Measurements from ENCODE around the gene C19orf33. TPM values are rescaled to one million over a fixed set of nuclear protein-coding genes. Genes with fewer than 3 reads are reported as not detected.

C19orf33 gene
- total RNA-seq, 1 donor from 2014 or later, result 1.6 TPM

DNA sequence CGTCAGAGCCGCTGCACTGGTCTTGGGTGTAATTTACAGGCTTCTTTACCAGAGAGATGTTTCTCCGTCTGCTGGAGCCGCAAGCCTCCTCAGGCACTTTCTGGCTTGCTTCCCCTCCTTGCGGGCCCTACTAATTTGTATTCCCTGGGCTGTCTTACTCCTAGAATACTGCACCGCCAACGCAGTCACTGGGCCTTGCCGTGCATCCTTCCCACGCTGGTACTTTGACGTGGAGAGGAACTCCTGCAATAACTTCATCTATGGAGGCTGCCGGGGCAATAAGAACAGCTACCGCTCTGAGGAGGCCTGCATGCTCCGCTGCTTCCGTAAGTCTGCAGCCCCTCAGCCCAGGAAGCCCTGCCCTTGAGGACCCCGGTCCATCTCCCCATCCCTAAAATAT is 14.1 kb upstream of the C19orf33 start:
- no peak for DNase-seq
- Histone ChIP-seq H3K36me3 (no peaks in the 10 kb centered on the region), H3K27ac (replicated peaks) (no peak overlapping the region), H3K4me3 (no peak overlapping the region), H3K9me3 (replicated peaks) (no peaks in the 10 kb centered on the region), H3K27me3 (ENCODE audit: low read depth) (no peaks in the 10 kb centered on the region), H3K4me1 (no peaks in the 10 kb centered on the region)
- intact Hi-C loops (cut with micrococcal nuclease), result no loop called here
- TF ChIP-seq, protein P1, sequence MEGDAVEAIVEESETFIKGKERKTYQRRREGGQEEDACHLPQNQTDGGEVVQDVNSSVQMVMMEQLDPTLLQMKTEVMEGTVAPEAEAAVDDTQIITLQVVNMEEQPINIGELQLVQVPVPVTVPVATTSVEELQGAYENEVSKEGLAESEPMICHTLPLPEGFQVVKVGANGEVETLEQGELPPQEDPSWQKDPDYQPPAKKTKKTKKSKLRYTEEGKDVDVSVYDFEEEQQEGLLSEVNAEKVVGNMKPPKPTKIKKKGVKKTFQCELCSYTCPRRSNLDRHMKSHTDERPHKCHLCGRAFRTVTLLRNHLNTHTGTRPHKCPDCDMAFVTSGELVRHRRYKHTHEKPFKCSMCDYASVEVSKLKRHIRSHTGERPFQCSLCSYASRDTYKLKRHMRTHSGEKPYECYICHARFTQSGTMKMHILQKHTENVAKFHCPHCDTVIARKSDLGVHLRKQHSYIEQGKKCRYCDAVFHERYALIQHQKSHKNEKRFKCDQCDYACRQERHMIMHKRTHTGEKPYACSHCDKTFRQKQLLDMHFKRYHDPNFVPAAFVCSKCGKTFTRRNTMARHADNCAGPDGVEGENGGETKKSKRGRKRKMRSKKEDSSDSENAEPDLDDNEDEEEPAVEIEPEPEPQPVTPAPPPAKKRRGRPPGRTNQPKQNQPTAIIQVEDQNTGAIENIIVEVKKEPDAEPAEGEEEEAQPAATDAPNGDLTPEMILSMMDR (IDR thresholded peaks at IDR 0.05; ENCODE audit: borderline replicate concordance), result no peak

DNA sequence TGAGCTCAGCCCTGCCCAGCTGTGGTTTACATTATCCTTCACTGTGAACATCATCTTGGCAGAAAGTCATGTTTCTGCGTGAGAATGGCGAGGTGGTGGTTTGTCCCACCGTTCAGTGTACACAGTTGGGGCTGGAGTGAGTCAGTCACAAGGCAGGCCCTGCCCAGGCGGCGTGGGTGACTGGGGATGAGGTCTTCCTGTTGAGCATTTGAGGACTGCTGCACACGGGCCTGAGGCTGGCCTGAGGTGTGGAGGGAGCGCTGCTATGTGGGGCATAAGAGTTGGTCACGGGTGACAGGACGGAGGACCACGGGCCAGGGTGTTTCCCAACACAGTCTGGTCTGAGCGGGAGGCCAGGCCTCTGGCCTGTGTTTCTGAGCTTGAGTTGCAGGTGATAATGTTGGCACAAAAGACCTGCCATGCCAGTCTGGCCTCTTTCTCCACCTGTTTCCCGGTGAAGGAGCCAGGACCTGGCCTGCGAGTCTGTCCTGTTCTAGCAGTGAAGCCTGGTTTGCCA is 13.4 kb upstream of the C19orf33 start:
- H3K4me3 ChIP-seq, result no peak overlapping the region
- DNase-seq, result no peak
- H3K9me3 ChIP-seq (replicated peaks), result no peaks in the 10 kb centered on the region
- no peak overlapping the region for H3K27ac ChIP-seq (replicated peaks)
- TF ChIP-seq, protein P1 (IDR thresholded peaks at IDR 0.05; ENCODE audit: borderline replicate concordance), result no peak
- H3K36me3 ChIP-seq, result no peaks in the 10 kb centered on the region
- intact Hi-C loops (cut with micrococcal nuclease), result no loop called here
- no peaks in the 10 kb centered on the region for H3K4me1 ChIP-seq
- H3K27me3 ChIP-seq (ENCODE audit: low read depth), result no peaks in the 10 kb centered on the region

DNA sequence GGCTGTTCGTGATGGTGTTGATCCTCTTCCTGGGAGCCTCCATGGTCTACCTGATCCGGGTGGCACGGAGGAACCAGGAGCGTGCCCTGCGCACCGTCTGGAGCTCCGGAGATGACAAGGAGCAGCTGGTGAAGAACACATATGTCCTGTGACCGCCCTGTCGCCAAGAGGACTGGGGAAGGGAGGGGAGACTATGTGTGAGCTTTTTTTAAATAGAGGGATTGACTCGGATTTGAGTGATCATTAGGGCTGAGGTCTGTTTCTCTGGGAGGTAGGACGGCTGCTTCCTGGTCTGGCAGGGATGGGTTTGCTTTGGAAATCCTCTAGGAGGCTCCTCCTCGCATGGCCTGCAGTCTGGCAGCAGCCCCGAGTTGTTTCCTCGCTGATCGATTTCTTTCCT is 12.2 kb upstream of the C19orf33 start:
- intact Hi-C loops (cut with micrococcal nuclease), result no loop called here
- no peak overlapping the region for H3K27ac ChIP-seq (replicated peaks)
- no peak overlapping the region for H3K4me3 ChIP-seq
- TF ChIP-seq, protein P1 (IDR thresholded peaks at IDR 0.05; ENCODE audit: borderline replicate concordance), result no peak
- H3K36me3 ChIP-seq, result no peaks in the 10 kb centered on the region
- no peak for DNase-seq
- no peaks in the 10 kb centered on the region for H3K9me3 ChIP-seq (replicated peaks)
- H3K4me1 ChIP-seq, result no peaks in the 10 kb centered on the region
- H3K27me3 ChIP-seq (ENCODE audit: low read depth), result no peaks in the 10 kb centered on the region

DNA sequence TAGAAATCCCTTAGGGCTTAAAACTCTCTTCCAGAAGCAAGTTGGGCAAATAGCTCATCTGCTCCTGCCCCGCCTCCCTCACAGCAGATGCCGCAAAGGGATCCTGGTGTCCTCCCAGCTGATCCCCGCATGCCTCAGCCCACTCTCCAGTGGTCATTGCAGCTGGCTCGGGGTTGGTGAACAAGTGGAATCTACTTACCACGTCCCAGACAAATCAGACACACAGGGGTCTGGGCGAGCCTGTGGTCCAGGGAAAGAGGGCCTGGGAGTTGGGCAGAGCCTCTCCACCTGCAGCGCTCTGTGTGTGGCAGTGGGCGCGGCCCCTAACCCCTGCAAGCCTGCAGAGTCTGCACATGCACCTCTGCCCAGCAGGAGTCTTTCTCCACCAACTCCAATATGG is 10.8 kb upstream of the C19orf33 start:
- no peak overlapping the region for H3K27ac ChIP-seq (replicated peaks)
- H3K36me3 ChIP-seq, result no peaks in the 10 kb centered on the region
- DNase-seq, result no peak
- no peaks in the 10 kb centered on the region for H3K27me3 ChIP-seq (ENCODE audit: low read depth)
- no peaks in the 10 kb centered on the region for H3K4me1 ChIP-seq
- no peaks in the 10 kb centered on the region for H3K9me3 ChIP-seq (replicated peaks)
- intact Hi-C loops (cut with micrococcal nuclease), result no loop called here
- TF ChIP-seq, protein P1 (IDR thresholded peaks at IDR 0.05; ENCODE audit: borderline replicate concordance), result no peak
- no peak overlapping the region for H3K4me3 ChIP-seq

DNA sequence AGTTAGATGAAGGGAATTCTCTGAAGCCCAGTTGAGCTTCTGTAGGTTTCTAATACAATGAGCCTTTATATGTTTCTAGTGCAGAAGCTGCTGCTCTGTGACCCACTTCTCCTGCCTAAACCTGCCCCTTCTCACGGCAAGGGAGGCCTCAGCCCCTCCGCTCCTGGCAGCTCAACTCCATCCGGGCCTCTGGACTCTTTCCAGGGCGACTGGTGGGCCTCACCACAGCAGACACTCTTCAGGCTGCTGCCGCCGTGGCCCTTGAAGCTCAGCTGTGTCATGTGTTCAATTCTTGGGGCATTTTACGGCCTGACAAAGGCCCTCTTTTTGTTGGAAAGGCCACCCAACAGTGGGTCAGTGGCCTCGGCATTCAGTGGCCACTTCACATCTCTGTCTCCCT is 10.0 kb upstream of the C19orf33 start:
- intact Hi-C loops (cut with micrococcal nuclease), result no loop called here
- Histone ChIP-seq H3K36me3 (no peaks in the 10 kb centered on the region), H3K27me3 (ENCODE audit: low read depth) (no peaks in the 10 kb centered on the region), H3K4me1 (no peaks in the 10 kb centered on the region), H3K4me3 (no peak overlapping the region), H3K27ac (replicated peaks) (no peak overlapping the region), H3K9me3 (replicated peaks) (no peaks in the 10 kb centered on the region)
- DNase-seq, result no peak
- TF ChIP-seq, protein P1 (IDR thresholded peaks at IDR 0.05; ENCODE audit: borderline replicate concordance), result no peak
